Posterior vena cava (tissue), 2 donors: ENCODE measurements around the gene SH3GL1. TPM values are rescaled to one million over a fixed set of nuclear protein-coding genes. Genes with fewer than 3 reads are reported as not detected.
"Not testable (repeated sequence)": the region's sequence is repeated elsewhere in the genome, so short reads cannot be mapped to it uniquely, and the experiment has no call there.

ENCODE experiments used
- DNase-seq: peaks from one replicate; pipeline ENCODE4 v3.0.0-alpha.2; 2020; ENCODE audit warnings: low spot score
- intact Hi-C, 2 donors: fragments of 100-400 bp; cut with DNase I; formaldehyde crosslinking; loops; one replicate each; pipeline versions ENCODE4 v1.14.1 to v1.14.2; 2022 to 2023
- total RNA-seq, 2 donors: library from RNA; stranded (reverse); fragmentation: NEBNext Ultra II Directional; extraction: Animal tissue kit (Norgen Biotek cat#: 25700); gene quantifications; one replicate each; pipeline ENCODE4 v1.2.1, GENCODE V29; 2021
- donor health status: DM: yes; HTN: yes; CAD: no.
- donor health status: DM: yes; HTN: yes; CAD: no.

SH3GL1 gene
- total RNA-seq, 2 donors from 2014 or later, result 77.5 to 88.8 TPM

GRCh38 chr19:4337906-4338440, 62.4 kb downstream of the SH3GL1 start:
- intact Hi-C loops, result no loop called here
- no peak for DNase-seq

GRCh38 chr19:4334929-4335570, 65.3 kb downstream of the SH3GL1 start:
- DNase-seq, result no peak
- intact Hi-C loops, result loop anchor here in 1 of 2 donors (1.0 kb wide), 1 partner anchor 52 kb away; no protein-coding TSS in a partner anchor

DNA sequence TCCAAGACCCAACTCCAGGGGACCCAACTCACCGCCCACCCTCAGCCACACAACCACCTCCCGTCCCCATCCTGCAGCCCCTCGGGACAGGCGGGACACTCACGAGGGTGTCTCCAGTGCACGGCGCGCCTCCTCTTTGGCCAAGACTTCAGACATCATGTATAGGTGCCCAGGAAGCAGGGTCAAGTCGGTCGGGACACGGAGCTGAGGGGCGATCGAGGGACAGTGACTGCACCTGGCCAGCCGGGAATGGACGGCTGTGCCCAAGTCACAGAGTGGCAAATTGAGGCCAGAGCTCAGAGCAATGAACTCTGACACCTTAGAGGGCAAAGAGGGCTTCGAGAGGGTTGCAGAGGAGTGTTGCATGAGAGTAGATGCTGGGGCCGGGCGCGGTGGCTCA, 70.5 kb downstream of the SH3GL1 start:
- no peak for DNase-seq
- intact Hi-C loops, result no loop called here

DNA sequence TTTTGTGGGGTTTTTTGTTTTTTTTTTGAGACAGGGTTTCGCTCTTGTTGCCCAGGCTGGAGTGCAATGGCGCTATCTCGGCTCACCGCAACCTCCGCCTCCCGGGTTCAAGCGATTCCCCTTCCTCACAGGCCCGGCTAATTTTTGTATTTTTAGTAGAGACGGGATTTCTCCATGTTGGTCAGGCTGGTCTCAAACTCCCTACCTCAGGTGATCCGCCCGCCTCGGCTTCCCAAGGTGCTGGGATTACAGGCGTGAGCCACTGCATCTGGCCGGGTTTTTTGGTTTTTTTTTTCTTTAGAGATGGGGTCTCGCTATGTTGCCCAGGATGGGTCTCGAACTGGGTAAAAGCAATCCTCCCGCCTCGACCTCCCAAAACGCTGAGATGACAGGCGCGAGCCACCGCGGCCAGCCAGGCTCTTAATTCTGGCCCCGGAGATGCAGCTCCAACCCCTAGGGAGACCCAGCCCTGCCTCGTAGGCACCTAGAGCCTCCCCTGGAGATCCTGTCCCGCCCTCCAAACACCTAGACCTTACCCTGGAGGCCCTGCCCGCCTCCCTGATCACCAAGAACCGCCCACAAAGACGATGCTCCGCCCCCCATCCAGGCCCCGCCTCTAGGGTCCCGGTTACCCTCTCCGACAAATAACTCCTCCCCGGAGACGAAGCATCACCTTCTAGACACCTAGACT, 71.2 kb downstream of the SH3GL1 start:
- DNase-seq, intact Hi-C loops: not testable (repeated sequence)

DNA sequence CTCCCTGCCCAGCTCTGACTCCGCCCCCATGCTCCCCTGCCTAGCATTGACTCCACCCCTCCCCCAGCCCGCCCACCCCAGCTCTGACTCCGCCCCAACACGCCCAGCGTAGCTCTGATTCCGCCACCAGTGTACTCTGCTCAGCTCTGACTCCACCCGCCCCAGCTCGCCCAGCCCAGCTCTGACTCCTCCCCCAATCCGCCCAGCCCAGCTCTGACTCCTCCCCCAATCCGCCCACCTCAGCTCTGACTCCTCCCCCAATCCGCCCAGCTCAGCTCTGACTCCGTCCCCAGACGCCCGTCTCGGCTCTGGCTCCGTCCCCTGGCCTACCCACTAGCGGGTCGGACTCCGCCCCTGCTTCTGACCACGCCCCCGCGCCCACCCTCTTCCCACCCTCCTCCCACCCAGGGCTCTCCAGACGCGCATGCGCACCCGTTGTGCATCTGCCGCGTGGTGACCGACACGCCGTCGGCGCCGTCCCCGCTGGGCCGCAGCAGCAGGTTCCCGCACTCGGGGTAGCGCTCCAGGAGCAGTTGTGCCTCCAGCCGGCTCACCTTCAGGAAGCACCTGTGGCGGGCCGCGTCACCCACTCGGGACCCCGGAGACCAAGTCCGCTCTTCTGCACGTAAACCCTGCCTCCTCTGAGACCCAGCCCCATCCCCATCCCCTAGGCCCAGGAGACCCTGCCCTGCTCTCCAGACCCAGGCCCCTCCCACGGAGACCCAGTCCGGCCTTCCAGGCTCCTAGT, 71.9 kb downstream of the SH3GL1 start:
- DNase-seq, result peak; percentile 100
- intact Hi-C loops, result no loop called here

DNA sequence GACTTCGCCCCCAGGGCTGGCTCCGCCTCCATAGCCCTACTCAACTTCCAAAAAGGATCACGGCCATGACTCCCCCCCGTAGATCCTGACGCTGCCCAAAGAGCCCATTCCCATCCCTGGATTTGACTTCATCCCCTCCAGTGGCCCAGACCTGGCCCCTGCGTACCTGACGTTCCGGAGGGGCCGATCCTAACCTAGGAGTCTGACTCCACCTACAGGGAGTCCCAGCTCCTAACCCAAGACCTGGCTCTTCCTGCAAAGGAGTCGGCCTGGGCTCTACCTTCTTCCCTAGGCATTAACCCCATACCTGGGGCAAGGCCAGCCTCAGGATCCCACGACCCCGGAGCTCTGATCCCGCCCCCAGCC, 72.5 kb downstream of the SH3GL1 start:
- DNase-seq, result no peak
- intact Hi-C loops, result no loop called here

DNA sequence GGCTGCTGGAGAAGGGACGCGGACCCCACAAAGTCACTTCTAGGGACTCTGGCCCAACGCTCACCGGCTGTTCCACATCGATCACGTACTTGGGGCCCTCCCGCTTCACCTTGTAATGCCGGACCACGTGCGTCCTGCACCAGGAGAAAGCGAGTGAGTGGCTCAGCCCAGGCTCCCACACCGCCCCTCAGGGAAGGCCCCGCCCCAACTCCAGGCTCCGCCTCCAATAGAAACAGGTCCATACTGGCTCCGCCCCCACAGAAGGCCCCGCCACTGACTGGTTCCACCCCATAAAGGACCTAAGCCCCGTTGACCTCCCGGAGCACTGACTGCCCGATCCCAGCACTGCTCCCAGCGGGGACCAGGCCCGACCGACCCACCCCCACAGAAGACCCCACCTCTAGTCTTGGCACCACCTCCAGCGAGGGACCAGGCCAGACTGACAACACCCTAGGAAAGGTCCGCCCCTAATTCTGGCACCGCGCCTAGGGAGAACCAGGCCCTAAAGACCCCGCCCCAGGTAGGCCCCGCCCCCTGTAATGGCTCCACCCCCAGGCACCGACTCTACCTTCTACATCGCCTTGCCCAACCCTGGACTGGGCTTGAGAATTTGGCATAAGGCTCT, 73.0 kb downstream of the SH3GL1 start:
- intact Hi-C loops, result no loop called here

GRCh38 chr19:4326837-4327251, 73.5 kb downstream of the SH3GL1 start:
- intact Hi-C loops, result no loop called here
- no peak for DNase-seq

More for the DNA sequence above, 73.0 kb downstream of the SH3GL1 start:
- peak; percentile 94 for DNase-seq

DNA sequence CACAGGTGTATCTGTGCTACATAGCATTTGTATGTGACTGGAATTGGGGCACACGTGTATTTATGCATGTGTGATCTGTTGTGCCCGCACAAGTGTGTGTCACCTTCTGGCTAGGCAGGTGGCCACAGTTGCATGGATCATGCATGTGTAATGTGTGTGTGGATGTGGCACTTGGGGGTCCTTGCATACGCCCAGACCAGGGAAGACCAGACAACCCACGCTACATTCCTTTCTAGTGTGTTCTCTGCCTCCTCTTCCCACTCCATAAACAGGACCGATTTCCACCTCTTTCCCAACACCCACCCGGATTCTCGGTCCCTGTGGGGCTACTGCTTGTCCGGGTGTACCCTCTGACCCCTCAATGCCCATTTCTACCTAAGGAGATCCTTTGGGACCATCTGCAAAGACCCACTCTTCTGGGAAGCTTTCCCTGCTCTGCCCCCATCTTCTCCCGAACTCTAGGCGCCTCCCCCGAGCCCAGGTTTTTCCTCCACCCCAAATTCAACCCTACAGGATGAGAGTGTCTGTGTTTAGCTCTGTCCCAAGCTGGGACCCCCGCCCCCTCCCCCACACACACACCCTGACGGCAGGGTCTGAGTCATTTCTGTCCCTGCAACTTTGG, 74.0 kb downstream of the SH3GL1 start:
- no peak for DNase-seq
- intact Hi-C loops, result no loop called here

DNA sequence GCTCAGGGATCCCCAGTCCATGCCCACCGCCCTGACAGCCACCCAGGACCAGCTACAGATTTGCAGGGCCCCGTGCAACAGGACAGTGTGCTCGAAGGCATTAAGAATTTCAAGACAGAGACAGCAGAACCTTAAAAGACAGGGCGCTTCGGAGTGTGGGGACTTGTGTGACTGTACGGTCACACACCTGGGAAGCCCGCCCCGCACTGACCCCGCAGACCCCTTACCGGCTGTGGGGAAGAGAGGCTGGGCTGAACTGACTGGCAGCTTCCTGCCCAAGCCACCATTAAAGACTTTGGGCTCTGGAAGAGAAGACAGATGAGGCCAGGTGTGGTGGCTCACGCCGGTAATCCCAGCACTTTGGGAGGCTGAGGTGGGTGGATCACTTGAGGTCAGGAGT, 76.1 kb downstream of the SH3GL1 start:
- intact Hi-C loops, result no loop called here
- no peak for DNase-seq

DNA sequence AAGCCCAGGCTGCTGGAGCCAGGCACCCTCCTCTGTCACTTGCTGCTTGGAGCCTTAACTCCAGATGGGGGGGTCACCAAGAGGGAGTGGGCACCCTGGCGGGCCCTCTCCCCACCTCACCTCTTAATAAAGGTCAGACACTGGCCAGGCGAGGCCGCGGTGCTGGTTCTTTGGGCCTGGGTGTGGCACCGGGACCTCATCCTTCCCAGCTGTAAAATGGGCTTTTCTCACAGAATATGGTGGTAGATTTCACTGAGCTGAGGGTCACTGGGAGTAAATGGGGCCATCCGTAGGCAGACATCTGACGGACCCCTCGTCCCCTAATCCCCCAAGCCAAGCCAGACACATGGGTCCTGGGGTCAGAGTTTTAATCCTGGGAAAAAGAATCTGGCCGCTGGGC, 76.7 kb downstream of the SH3GL1 start:
- intact Hi-C loops, result no loop called here
- no peak for DNase-seq

DNA sequence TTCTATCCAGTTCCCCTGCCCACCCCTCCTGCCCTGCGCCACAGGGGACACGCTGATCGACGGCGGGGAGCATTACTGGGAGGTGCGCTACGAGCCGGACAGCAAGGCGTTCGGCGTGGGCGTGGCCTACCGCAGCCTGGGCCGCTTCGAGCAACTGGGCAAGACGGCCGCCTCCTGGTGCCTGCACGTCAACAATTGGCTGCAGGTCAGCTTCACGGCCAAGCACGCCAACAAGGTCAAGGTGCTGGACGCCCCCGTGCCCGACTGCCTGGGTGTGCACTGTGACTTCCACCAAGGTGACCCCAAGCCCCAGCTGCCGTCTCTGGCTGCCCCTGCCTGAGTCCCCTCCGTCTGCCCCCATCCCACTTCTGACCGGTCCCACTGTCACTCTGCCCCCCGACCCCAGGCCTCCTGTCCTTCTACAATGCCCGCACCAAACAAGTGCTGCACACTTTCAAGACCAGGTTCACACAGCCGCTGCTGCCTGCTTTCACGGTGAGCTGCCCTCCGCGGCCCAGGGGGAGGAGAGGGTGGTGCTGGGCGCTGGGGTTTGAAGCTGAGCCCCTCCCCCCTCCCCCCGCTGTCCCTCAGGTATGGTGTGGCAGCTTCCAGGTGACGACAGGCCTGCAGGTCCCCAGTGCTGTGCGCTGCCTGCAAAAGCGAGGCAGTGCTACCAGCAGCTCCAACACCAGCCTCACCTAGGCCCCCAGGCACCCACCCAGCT, 77.2 kb downstream of the SH3GL1 start:
- intact Hi-C loops, result no loop called here
- no peak for DNase-seq

GRCh38 chr19:4320419-4320818, 79.9 kb downstream of the SH3GL1 start:
- no peak for DNase-seq
- intact Hi-C loops, result no loop called here

- intact Hi-C loops, result no loop called here
- DNase-seq, result no peak
Measured at GRCh38 chr19:4319067-4319718, 81.2 kb downstream of the SH3GL1 start.

- DNase-seq, result no peak
- intact Hi-C loops, result no loop called here
Measured at GRCh38 chr19:4318460-4318859, 81.9 kb downstream of the SH3GL1 start.

- DNase-seq, result no peak
Measured at GRCh38 chr19:4316956-4317355, 83.4 kb downstream of the SH3GL1 start.

DNA sequence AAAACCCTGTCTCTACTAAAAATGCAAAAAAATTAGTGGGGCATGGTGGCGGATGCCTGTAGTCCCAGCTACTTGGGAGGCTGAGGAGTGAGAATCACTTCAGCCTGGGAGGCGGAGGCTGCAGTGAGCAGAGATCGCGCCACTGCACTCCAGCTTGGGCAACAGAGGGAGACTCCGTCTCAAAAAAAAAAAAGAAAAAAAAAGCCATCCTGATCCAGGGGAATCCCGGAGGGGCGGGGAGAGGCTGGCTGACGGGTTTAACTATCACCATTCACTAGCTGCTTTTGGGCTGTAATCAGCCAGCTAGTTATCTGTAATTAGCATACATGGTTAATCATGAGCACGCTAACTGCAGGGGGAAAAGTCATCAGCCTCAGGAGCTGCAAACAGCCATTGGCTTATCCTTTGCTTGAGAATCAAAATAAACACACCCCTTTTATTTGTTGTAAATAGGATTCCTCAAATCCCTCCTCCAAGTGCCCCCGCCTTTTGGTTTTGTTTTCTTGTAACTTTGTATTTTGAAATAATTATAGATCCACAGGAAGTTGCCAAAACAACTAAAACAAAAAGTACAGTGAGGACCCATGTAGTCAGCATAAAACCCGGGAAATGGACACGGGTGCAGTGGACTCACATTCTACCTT, 86.4 kb downstream of the SH3GL1 start:
- intact Hi-C loops, result no loop called here

More at GRCh38 chr19:4316956-4317355, 83.4 kb downstream of the SH3GL1 start:
- intact Hi-C loops, result no loop called here

More for the DNA sequence above, 86.4 kb downstream of the SH3GL1 start:
- DNase-seq, result no peak
